H9 (cell line): ENCODE data around the gene CFAP46. TPM values are rescaled to one million over a fixed set of nuclear protein-coding genes. Genes with fewer than 3 reads are reported as not detected.
A peak's percentile ranks its signal among the peaks of the same experiment; 100 is the strongest.

ENCODE experiments used
- DNase-seq: peaks from one replicate; pipeline ENCODE4 v3.0.0-alpha.2; 2017
- H2AFZ ChIP-seq: one replicate; pipeline ENCODE4 v1.6.1; 2013; ENCODE audit warnings: mild to moderate bottlenecking, low read length, control low read depth, moderate library complexity
- H2AK5ac ChIP-seq: 2 replicates; pipeline ENCODE4 v1.6.1; 2013; ENCODE audit warnings: low read length, control low read depth, mixed read lengths; ENCODE audit not compliant: insufficient read length
- H2BK120ac ChIP-seq: one replicate; pipeline ENCODE4 v1.6.1; 2013; ENCODE audit warnings: low read depth, mild to moderate bottlenecking, low read length, control low read depth, inconsistent platforms; ENCODE audit not compliant: poor library complexity, severe bottlenecking
- H2BK12ac ChIP-seq: 2 replicates; pipeline ENCODE4 v1.6.1; 2013; ENCODE audit warnings: low read length, control low read depth, mixed read lengths, low read depth; ENCODE audit not compliant: insufficient read length
- H2BK15ac ChIP-seq: 2 replicates; pipeline ENCODE4 v1.6.1; 2013; ENCODE audit warnings: low read depth, low read length, control low read depth
- H2BK20ac ChIP-seq: one replicate; pipeline ENCODE4 v1.6.1; 2013; ENCODE audit warnings: low read depth, mild to moderate bottlenecking, low read length, control low read depth, inconsistent platforms; ENCODE audit not compliant: poor library complexity, severe bottlenecking
- H2BK5ac ChIP-seq: 2 replicates; pipeline ENCODE4 v1.6.1; 2013; ENCODE audit warnings: low read length, control low read depth, mixed read lengths; ENCODE audit not compliant: insufficient read length
- H3K14ac ChIP-seq: 2 replicates; pipeline ENCODE4 v1.6.1; 2013; ENCODE audit warnings: low read length, control low read depth; ENCODE audit not compliant: insufficient read depth
- H3K18ac ChIP-seq: 2 replicates; pipeline ENCODE4 v1.6.1; 2013; ENCODE audit warnings: low read depth, mild to moderate bottlenecking, mixed read lengths, low read length, control low read depth; ENCODE audit not compliant: insufficient read length
- H3K23ac ChIP-seq: 2 replicates; pipeline ENCODE4 v1.6.1; 2013; ENCODE audit warnings: low read length, control low read depth, mixed read lengths, low read depth; ENCODE audit not compliant: insufficient read length
- H3K23me2 ChIP-seq: 2 replicates; pipeline ENCODE4 v1.6.1; 2013; ENCODE audit warnings: low read depth, mild to moderate bottlenecking, mixed read lengths, low read length, control low read depth; ENCODE audit not compliant: insufficient read length, poor library complexity, severe bottlenecking
- H3K27ac ChIP-seq: 2 replicates; pipeline ENCODE4 v1.5.1; 2013; ENCODE audit warnings: low read length, control low read depth, mixed read lengths, low read depth; ENCODE audit not compliant: insufficient read length
- H3K27me3 ChIP-seq: 2 replicates; pipeline ENCODE4 v1.6.1; 2013; ENCODE audit warnings: low read length, control low read depth, inconsistent platforms; ENCODE audit not compliant: insufficient read depth
- H3K4ac ChIP-seq: 2 replicates; pipeline ENCODE4 v1.6.1; 2013; ENCODE audit warnings: low read depth, mild to moderate bottlenecking, control low read depth, inconsistent platforms, low read length, moderate library complexity
- H3K4me1 ChIP-seq: 2 replicates; pipeline ENCODE4 v1.6.1; 2013; ENCODE audit warnings: low read length, control low read depth, inconsistent platforms; ENCODE audit not compliant: insufficient read depth
- H3K4me2 ChIP-seq: 2 replicates; pipeline ENCODE4 v1.6.1; 2013; ENCODE audit warnings: low read length, control low read depth, mixed read lengths; ENCODE audit not compliant: insufficient read length, insufficient read depth
- H3K56ac ChIP-seq: 2 replicates; pipeline ENCODE4 v1.6.1; 2013; ENCODE audit warnings: low read depth, mild to moderate bottlenecking, mixed read lengths, low read length, control low read depth; ENCODE audit not compliant: insufficient read length
- H3K79me1 ChIP-seq: 2 replicates; pipeline ENCODE4 v1.6.1; 2013; ENCODE audit warnings: low read depth, mild to moderate bottlenecking, moderate library complexity, low read length, control low read depth, inconsistent platforms; ENCODE audit not compliant: insufficient read depth, poor library complexity, severe bottlenecking
- H3K79me2 ChIP-seq: 2 replicates; pipeline ENCODE4 v1.6.1; 2013; ENCODE audit warnings: low read length, control low read depth, inconsistent platforms; ENCODE audit not compliant: insufficient read depth
- H3K9ac ChIP-seq: 2 replicates; pipeline ENCODE4 v1.6.1; 2013; ENCODE audit warnings: low read length, control low read depth, mixed read lengths; ENCODE audit not compliant: insufficient read length; ENCODE audit errors: extremely low read depth
- H3K9me3 ChIP-seq: one replicate; pipeline ENCODE4 v1.6.1; 2013; ENCODE audit warnings: low read depth, low read length, inconsistent platforms; ENCODE audit not compliant: control insufficient read depth
- H3T11ph ChIP-seq: one replicate; pipeline ENCODE4 v1.6.1; 2013; ENCODE audit warnings: mild to moderate bottlenecking, low read length, control low read depth, inconsistent platforms
- H4K20me1 ChIP-seq: one replicate; pipeline ENCODE4 v1.6.1; 2013; ENCODE audit not compliant: control insufficient read depth, insufficient read length, insufficient read depth
- H4K5ac ChIP-seq: 2 replicates; pipeline ENCODE4 v1.6.1; 2013; ENCODE audit warnings: low read depth, mild to moderate bottlenecking, mixed read lengths, low read length, control low read depth; ENCODE audit not compliant: insufficient read length
- H4K8ac ChIP-seq: replicated peaks from 2 replicates; pipeline ENCODE4 v1.6.1; 2013; ENCODE audit warnings: low read length, control low read depth, mixed read lengths, low read depth; ENCODE audit not compliant: insufficient read length
- H4K91ac ChIP-seq: 2 replicates; pipeline ENCODE4 v1.6.1; 2013; ENCODE audit warnings: low read depth, mild to moderate bottlenecking, moderate library complexity, mixed read lengths, low read length, control low read depth; ENCODE audit not compliant: insufficient read length
- H3K27ac Mint-ChIP-seq, 3 experiments: 2 replicates in 2 of 3; 3 replicates in 1 of 3; pipeline ENCODE4 v1.8.0; 2020 to 2021; ENCODE audit warnings: mixed read lengths in 3 of 3, mild to moderate bottlenecking in 1 of 3, moderate library complexity in 1 of 3
- H3K27me3 Mint-ChIP-seq: 2 replicates; pipeline ENCODE4 v1.8.0; 2021; ENCODE audit warnings: low read depth, mild to moderate bottlenecking, moderate library complexity, mixed read lengths
- H3K36me3 Mint-ChIP-seq, 3 experiments: 2 replicates in 2 of 3; 3 replicates in 1 of 3; pipeline ENCODE4 v1.8.0; 2020 to 2021; ENCODE audit warnings: low read depth in 3 of 3, mixed read lengths in 3 of 3; ENCODE audit not compliant: insufficient read depth in 1 of 3
- H3K4me1 Mint-ChIP-seq, 2 experiments: 2 replicates each; pipeline ENCODE4 v1.8.0; 2020; ENCODE audit warnings: mixed read lengths in 2 of 2
- H3K4me3 Mint-ChIP-seq, 2 experiments: 2 replicates in 1 of 2; 3 replicates in 1 of 2; pipeline ENCODE4 v1.8.0; 2020 to 2021; ENCODE audit warnings: mild to moderate bottlenecking in 2 of 2, mixed read lengths in 2 of 2, moderate library complexity in 1 of 2
- H3K9me3 Mint-ChIP-seq, 2 experiments: 2 replicates in 1 of 2; 3 replicates in 1 of 2; pipeline ENCODE4 v1.8.0; 2020; ENCODE audit warnings: mild to moderate bottlenecking in 2 of 2, mixed read lengths in 2 of 2, moderate library complexity in 1 of 2
- CTCF ChIP-seq: fragments of 200-600 bp; sonication (generic); conservative IDR thresholded peaks from 3 replicates; pipeline ENCODE4 v1.8.0; 2021; ENCODE audit warnings: antibody characterized with exemption, mild to moderate bottlenecking
- WGBS: extraction: QIAGEN DNeasy Blood & Tissue Kit; methylation state at CpG from one replicate; pipeline ENCODE4 v1.1.7; 2013; ENCODE audit warnings: missing lambda C conversion rate, low lambda C conversion rate, mixed read lengths; ENCODE audit not compliant: insufficient read length; ENCODE audit errors: extremely low coverage; 5-methylcytosine and 5-hydroxymethylcytosine counted together
- total RNA-seq: library from RNA; stranded (reverse); gene quantifications from 2 replicates; pipeline ENCODE4 v1.2.1, GENCODE V29; 2021

Gene CFAP46
- total RNA-seq, 1 experiment from 2014 or later: 3.1 TPM

- no peaks in the 10 kb centered on the region for H3K23me2 ChIP-seq
- H3K4me2 ChIP-seq: no peak overlapping the region
- no peak overlapping the region for H4K91ac ChIP-seq
- no peak overlapping the region for H2BK12ac ChIP-seq
- no peaks in the 10 kb centered on the region for H3K9me3 Mint-ChIP-seq
- WGBS: no CpG with 5 or more reads among the region's 12 CpGs
- no peaks in the 10 kb centered on the region for H3K9me3 ChIP-seq
- H2BK120ac ChIP-seq: no peak overlapping the region
- H4K20me1 ChIP-seq: no peaks in the 10 kb centered on the region
- no peak overlapping the region for H3K4me3 Mint-ChIP-seq
- no peak overlapping the region for H3K4ac ChIP-seq
- no peak overlapping the region for H3K27ac ChIP-seq
- H3K27me3 Mint-ChIP-seq: no peaks in the 10 kb centered on the region; the same call in 1 of the 2 replicates
- no peak overlapping the region for H2BK15ac ChIP-seq
- no peak overlapping the region for H4K5ac ChIP-seq
- no peak overlapping the region for H2AFZ ChIP-seq
- H3K27me3 ChIP-seq: no peaks in the 10 kb centered on the region
- TF ChIP-seq CTCF: no peak
- H3K9ac ChIP-seq: no peak overlapping the region
- no peak overlapping the region for H3K14ac ChIP-seq
- H3K56ac ChIP-seq: no peak overlapping the region
- H3K4me1 Mint-ChIP-seq: peaks cover 3 to 5% of the 10 kb centered on the region in 2 experiments; a peak in 1 of 4 replicates
- no peak for DNase-seq
- H2BK20ac ChIP-seq: no peak overlapping the region
- H3K79me2 ChIP-seq: no peaks in the 10 kb centered on the region
- H3K4me1 ChIP-seq: no peaks in the 10 kb centered on the region
- H3K18ac ChIP-seq: no peak overlapping the region
- 0 out of 7 replicates have a peak overlapping the region, but pooled peaks of 2 of the 3 experiments have one; percentile 0 to 3 for H3K27ac Mint-ChIP-seq
- no peaks in the 10 kb centered on the region for H3K79me1 ChIP-seq
- no peak overlapping the region for H3K23ac ChIP-seq
- no peak overlapping the region for H2BK5ac ChIP-seq
- no peak overlapping the region for H4K8ac ChIP-seq
- H2AK5ac ChIP-seq: no peak overlapping the region
- no peak overlapping the region for H3T11ph ChIP-seq
- H3K36me3 Mint-ChIP-seq: 0 out of 7 replicates have a peak, but pooled peaks cover 0 to 2% (median 0%) of the 10 kb centered on the region in 3 experiments
Measured at GRCh38 chr10:132929480-132929879, 12.9 kb downstream of the CFAP46 start.
